A204.1 (cell line): Measurements from ENCODE around the gene SH2D5.
"Not testable (repeated sequence)": the region's sequence is repeated elsewhere in the genome, so short reads cannot be mapped to it uniquely, and the experiment has no call there.

Source experiments
- FAIRE-seq: peaks from 2 replicates; lab custom pipeline; 2012; peaks lifted over from hg19 to GRCh38; lab: Jason Lieb, UNC

Gene SH2D5

GRCh38 chr1:20728371-20729154 is 3.9 kb downstream of the SH2D5 start:
- FAIRE-seq: no peak

- no peak for FAIRE-seq
Measured at GRCh38 chr1:20727746-20728316, 4.7 kb downstream of the SH2D5 start.

GRCh38 chr1:20726932-20727745 is 5.4 kb downstream of the SH2D5 start:
- FAIRE-seq: no peak

- no peak for FAIRE-seq
Measured at GRCh38 chr1:20726118-20726911, 6.2 kb downstream of the SH2D5 start.

- no peak for FAIRE-seq
Measured at GRCh38 chr1:20725189-20726117, 7.0 kb downstream of the SH2D5 start.

GRCh38 chr1:20724364-20725188 is 7.9 kb downstream of the SH2D5 start:
- FAIRE-seq: no peak

- FAIRE-seq: no peak
Measured at GRCh38 chr1:20723537-20724363, 8.8 kb downstream of the SH2D5 start.

- FAIRE-seq: no peak
Measured at GRCh38 chr1:20723159-20723536, 9.4 kb downstream of the SH2D5 start.

- no peak for FAIRE-seq
Measured at GRCh38 chr1:20721117-20722061, 11.1 kb downstream of the SH2D5 start.

GRCh38 chr1:20720631-20721091 is 11.8 kb downstream of the SH2D5 start:
- no peak for FAIRE-seq

- no peak for FAIRE-seq
Measured at GRCh38 chr1:20719871-20720620, 12.5 kb downstream of the SH2D5 start.

- no peak for FAIRE-seq
Measured at GRCh38 chr1:20719261-20719660, 13.2 kb downstream of the SH2D5 start.

GRCh38 chr1:20718343-20718882 is 14.1 kb downstream of the SH2D5 start:
- FAIRE-seq: not testable (repeated sequence)

GRCh38 chr1:20717452-20718342 is 14.8 kb downstream of the SH2D5 start, which contains the start of gene KIF17:
TSS of gene KIF17 (minus strand) at chr1:20718007. CDS start at chr1:20717706, 301 bp downstream.
- FAIRE-seq: no peak

GRCh38 chr1:20716232-20716631 is 16.3 kb downstream of the SH2D5 start:
- FAIRE-seq: no peak

GRCh38 chr1:20715406-20715805 is 17.1 kb downstream of the SH2D5 start:
- FAIRE-seq: no peak
